Uterus (tissue), 2 donors: ENCODE results near the gene SKAP2.
A peak's percentile ranks its signal among the peaks of the same experiment; 100 is the strongest.

ENCODE experiments used
- CTCF ChIP-seq, 4 experiments: fragments of 200-600 bp in 2 of 4; fragments of 450-650 bp in 2 of 4; sonication (generic) in 2 of 4; IDR thresholded peaks; one replicate each; pipeline ENCODE4 v1.5.1; 2016 to 2019; ENCODE audit warnings: antibody characterized with exemption in 4 of 4, mild to moderate bottlenecking in 2 of 4, moderate library complexity in 1 of 4
- POLR2A ChIP-seq, 2 donors: fragments of 450-650 bp; IDR thresholded peaks; one replicate each; pipeline ENCODE4 v1.6.1; 2016; ENCODE audit warnings: antibody characterized with exemption in 2 of 2, mild to moderate bottlenecking in 1 of 2, moderate library complexity in 1 of 2

- peak; percentile 65 to 90 (median 76) for TF ChIP-seq CTCF (IDR thresholded peaks at IDR 0.05)
- TF ChIP-seq POLR2A (IDR thresholded peaks at IDR 0.05) = no peak
These were observed 196.8 kb downstream of the SKAP2 start for GRCh38 chr7:26667514-26668133.
